Skeletal muscle tissue (tissue), 4 donors: ENCODE results near the gene SPOP. TPM values are rescaled to one million over a fixed set of nuclear protein-coding genes. Genes with fewer than 3 reads are reported as not detected.

Experiments used
- H3K27ac ChIP-seq: one replicate; pipeline ENCODE4 v1.7.0; 2013; ENCODE audit warnings: mild to moderate bottlenecking, low read depth, low read length, inconsistent platforms
- H3K27me3 ChIP-seq, 3 donors: one replicate each; pipeline ENCODE4 v1.7.0; 2013; ENCODE audit warnings: low read length in 3 of 3; ENCODE audit not compliant: control insufficient read depth in 3 of 3, insufficient read depth in 3 of 3
- H3K36me3 ChIP-seq, 3 donors: one replicate each; pipeline ENCODE4 v1.7.0; 2013; ENCODE audit warnings: low read length in 3 of 3; ENCODE audit not compliant: control insufficient read depth in 3 of 3, insufficient read depth in 3 of 3
- H3K4me1 ChIP-seq, 3 donors: one replicate each; pipeline ENCODE4 v1.7.0; 2013; ENCODE audit warnings: low read length in 3 of 3, mild to moderate bottlenecking in 3 of 3; ENCODE audit not compliant: control insufficient read depth in 3 of 3, insufficient read depth in 3 of 3
- H3K4me3 ChIP-seq, 3 donors: one replicate each; pipeline ENCODE4 v1.7.0; 2013; ENCODE audit warnings: low read length in 3 of 3
- H3K9ac ChIP-seq, 3 donors: one replicate each; pipeline ENCODE4 v1.7.0; 2013; ENCODE audit warnings: low read length in 3 of 3, mild to moderate bottlenecking in 3 of 3, moderate library complexity in 2 of 3, low read depth in 1 of 3
- H3K9me3 ChIP-seq, 3 donors: one replicate each; pipeline ENCODE4 v1.7.0; 2013; ENCODE audit warnings: low read length in 3 of 3; ENCODE audit not compliant: control insufficient read depth in 3 of 3
- total RNA-seq: library from RNA; depleted of rRNA; stranded (reverse); fragments of >200 nt; gene quantifications from one replicate; pipeline ENCODE4 v1.2.3, GENCODE V29; 2014
- donor health status: Osteomylitis.

Gene SPOP
- total RNA-seq, 1 donor from 2014 or later, result 61.6 TPM

DNA sequence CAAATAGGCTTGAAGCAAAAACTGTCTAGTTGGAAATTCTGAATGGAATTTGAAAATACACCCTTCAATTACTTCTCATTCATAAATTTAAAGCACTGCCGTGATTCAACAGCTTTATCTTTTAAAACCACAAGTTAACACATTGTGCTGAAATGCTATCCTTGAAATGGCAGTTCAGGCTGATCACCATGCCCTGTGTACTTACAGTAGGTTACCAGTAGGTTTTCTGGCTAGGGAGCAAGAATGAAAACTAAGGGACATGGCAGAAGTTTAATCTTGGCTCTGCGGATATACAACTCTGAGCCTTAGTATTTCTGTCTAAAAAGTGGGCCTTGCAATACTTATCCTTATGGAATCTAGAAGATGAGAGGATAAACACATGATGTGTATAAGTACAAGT is 74.2 kb downstream of the SPOP start:
- H3K9ac ChIP-seq, result no peak overlapping the region
- H3K9me3 ChIP-seq, result no peaks in the 10 kb centered on the region
- H3K4me1 ChIP-seq, result peaks cover 0 to 8% (median 5%) of the 10 kb centered on the region in 3 donors
- H3K27me3 ChIP-seq, result no peaks in the 10 kb centered on the region
- H3K36me3 ChIP-seq, result peaks cover 34 to 66% (median 57%) of the 10 kb centered on the region in 3 donors
- H3K27ac ChIP-seq, result no peak overlapping the region
- H3K4me3 ChIP-seq, result no peak overlapping the region

DNA sequence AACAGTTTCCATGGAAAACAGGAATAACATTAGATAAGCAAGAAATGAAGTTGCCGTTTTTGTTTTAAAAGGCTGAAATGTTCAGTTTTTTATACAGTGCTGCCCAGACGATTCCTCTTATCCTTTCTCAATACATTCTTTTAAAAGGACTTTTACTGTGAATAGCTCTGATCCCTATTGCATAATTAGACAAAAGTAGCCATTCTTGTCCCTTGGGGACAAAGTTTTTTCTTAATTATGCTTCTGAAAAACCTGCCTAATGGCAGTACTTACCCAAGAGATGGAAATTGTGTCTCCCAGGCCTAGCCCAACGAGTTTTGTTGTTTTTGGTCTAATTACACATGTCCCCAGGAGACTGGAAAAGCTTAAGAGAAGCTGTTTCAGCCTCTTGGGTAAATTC is 74.7 kb downstream of the SPOP start:
- H3K27me3 ChIP-seq, result no peaks in the 10 kb centered on the region
- peaks cover 32 to 65% (median 55%) of the 10 kb centered on the region in 3 donors for H3K36me3 ChIP-seq
- H3K27ac ChIP-seq, result peak overlapping the region; percentile 15

DNA sequence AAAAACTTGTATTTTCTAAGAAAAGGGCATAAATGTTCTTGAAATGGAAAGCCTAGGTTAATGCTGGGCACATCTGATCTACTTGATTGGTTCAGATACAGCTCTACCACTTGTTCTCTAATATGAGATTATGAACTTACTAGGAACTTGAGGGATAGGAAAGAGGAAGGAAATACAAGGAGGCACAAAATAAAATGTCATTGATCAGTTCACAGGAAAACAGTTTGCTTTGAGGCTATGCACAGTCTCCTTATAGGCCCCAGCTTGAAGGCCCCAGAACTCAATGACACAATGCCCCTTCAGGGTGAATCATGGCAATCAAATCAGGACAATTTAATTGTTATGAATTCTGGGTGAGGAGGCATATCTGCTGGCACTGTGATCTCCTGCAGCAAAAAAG is 75.1 kb downstream of the SPOP start:
- Histone ChIP-seq H3K9me3 (no peaks in the 10 kb centered on the region), H3K36me3 (peaks cover 30 to 66% (median 56%) of the 10 kb centered on the region in 3 donors), H3K4me1 (peaks cover 0 to 13% (median 6%) of the 10 kb centered on the region in 3 donors), H3K4me3 (no peak overlapping the region), H3K27me3 (no peaks in the 10 kb centered on the region), H3K9ac (no peak overlapping the region), H3K27ac (peak overlapping the region; percentile 15)

More for the DNA sequence above, 74.7 kb downstream of the SPOP start:
- Histone ChIP-seq H3K9ac (no peak overlapping the region), H3K4me3 (no peak overlapping the region), H3K4me1 (peaks cover 0 to 13% (median 5%) of the 10 kb centered on the region in 3 donors), H3K9me3 (no peaks in the 10 kb centered on the region)

- Histone ChIP-seq H3K4me1 (peaks cover 0 to 13% (median 9%) of the 10 kb centered on the region in 3 donors), H3K27ac (no peak overlapping the region), H3K9ac (no peak overlapping the region), H3K4me3 (no peak overlapping the region), H3K9me3 (no peaks in the 10 kb centered on the region), H3K27me3 (no peaks in the 10 kb centered on the region), H3K36me3 (peaks cover 30 to 67% (median 56%) of the 10 kb centered on the region in 3 donors)
These were observed 76.9 kb downstream of the SPOP start for GRCh38 chr17:49600949-49601348.

DNA sequence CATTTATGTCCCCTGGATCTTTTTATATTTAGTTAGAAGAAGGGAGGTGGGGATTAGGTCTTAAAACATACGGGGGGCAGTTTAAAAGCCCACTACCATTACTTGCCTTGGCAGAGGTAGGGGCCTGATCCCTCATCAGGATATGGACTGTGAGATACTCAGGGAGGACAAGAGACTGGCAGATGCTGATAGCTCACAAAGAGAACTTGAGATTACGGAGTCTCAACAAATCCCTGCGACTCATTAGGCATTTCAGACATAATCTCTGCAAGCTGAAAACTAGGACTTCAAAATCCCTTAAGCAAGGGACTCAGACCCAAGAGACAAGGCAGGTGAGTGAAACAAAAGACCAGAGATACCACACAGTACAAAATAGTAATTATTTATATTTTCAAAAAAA is 79.0 kb downstream of the SPOP start:
- H3K4me1 ChIP-seq, result peaks cover 0 to 13% (median 9%) of the 10 kb centered on the region in 3 donors
- no peaks in the 10 kb centered on the region for H3K9me3 ChIP-seq
- H3K27me3 ChIP-seq, result no peaks in the 10 kb centered on the region
- H3K27ac ChIP-seq, result no peak overlapping the region
- peaks cover 22 to 64% (median 53%) of the 10 kb centered on the region in 3 donors for H3K36me3 ChIP-seq
- no peak overlapping the region for H3K9ac ChIP-seq
- no peak overlapping the region for H3K4me3 ChIP-seq

GRCh38 chr17:49597928-49598655 is 79.8 kb downstream of the SPOP start:
- H3K27ac ChIP-seq, result no peak overlapping the region
- no peaks in the 10 kb centered on the region for H3K27me3 ChIP-seq
- H3K9ac ChIP-seq, result no peak overlapping the region
- H3K4me1 ChIP-seq, result peaks cover 0 to 13% (median 9%) of the 10 kb centered on the region in 3 donors
- H3K36me3 ChIP-seq, result peaks cover 22 to 59% (median 53%) of the 10 kb centered on the region in 3 donors
- no peak overlapping the region for H3K4me3 ChIP-seq
- H3K9me3 ChIP-seq, result no peaks in the 10 kb centered on the region

- Histone ChIP-seq H3K27me3 (no peaks in the 10 kb centered on the region), H3K4me1 (peaks cover 0 to 9% (median 8%) of the 10 kb centered on the region in 3 donors), H3K27ac (no peak overlapping the region), H3K9ac (no peak overlapping the region), H3K9me3 (no peaks in the 10 kb centered on the region), H3K36me3 (peaks cover 21 to 59% (median 55%) of the 10 kb centered on the region in 3 donors), H3K4me3 (no peak overlapping the region)
These were observed 80.5 kb downstream of the SPOP start for GRCh38 chr17:49597436-49597835.

DNA sequence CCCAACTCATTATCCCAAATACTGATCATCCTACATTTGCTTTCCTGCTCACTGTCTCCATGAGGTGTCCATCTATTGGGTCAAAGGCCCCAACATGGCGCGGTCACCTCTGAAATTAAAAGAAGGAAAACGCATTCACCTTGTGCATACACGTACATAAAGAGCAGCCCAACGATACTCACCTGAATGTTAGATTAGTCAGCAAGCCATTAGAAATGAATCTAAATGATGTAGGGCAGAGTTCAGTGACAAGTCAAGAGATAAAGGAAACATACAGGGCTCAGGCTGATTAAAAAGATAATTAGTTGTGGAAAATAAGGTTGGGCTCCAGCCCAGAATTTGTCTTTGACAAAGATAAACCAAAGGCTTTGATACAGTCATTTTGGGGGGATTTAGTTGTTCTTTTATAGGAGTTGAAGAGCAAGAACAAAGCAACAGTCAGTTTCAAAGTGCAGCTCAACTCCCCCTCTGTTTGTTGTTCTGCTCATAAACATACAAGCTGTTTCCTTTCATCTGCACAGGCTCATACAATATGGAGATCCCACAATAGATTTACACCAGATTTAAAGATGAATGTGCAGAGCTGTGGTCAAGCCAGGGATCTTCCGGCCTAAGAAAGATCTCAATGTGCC is 81.2 kb downstream of the SPOP start:
- H3K27me3 ChIP-seq, result no peaks in the 10 kb centered on the region
- no peak overlapping the region for H3K9ac ChIP-seq
- H3K27ac ChIP-seq, result no peak overlapping the region

DNA sequence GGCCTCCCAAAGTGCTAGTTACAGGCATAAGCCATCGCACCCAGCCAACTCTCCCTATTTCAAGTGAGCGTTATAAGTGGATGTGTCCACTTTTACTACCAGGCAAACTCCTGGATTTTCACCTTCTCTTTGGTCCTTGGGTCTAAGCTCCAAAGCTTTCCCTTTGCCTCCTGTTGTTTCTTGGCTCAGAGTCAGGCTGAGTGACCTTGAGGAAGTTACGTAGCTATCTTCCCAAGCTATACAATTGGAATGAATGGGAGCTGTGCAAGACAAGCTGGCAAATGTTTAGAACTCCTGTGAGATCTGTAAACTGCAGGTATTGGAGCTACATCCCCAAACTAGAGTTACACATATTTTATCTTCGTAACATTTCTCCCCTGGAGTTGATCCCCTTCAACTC is 81.9 kb downstream of the SPOP start:
- H3K9ac ChIP-seq, result no peak overlapping the region
- no peak overlapping the region for H3K4me3 ChIP-seq
- no peaks in the 10 kb centered on the region for H3K9me3 ChIP-seq
- no peaks in the 10 kb centered on the region for H3K27me3 ChIP-seq
- no peak overlapping the region for H3K27ac ChIP-seq
- H3K4me1 ChIP-seq, result peaks cover 0 to 5% (median 5%) of the 10 kb centered on the region in 3 donors
- H3K36me3 ChIP-seq, result peaks cover 14 to 48% (median 44%) of the 10 kb centered on the region in 3 donors

More for the DNA sequence above, 81.2 kb downstream of the SPOP start:
- Histone ChIP-seq H3K9me3 (no peaks in the 10 kb centered on the region), H3K4me3 (no peak overlapping the region), H3K36me3 (peaks cover 19 to 52% (median 51%) of the 10 kb centered on the region in 3 donors), H3K4me1 (peaks cover 0 to 5% (median 5%) of the 10 kb centered on the region in 3 donors)

DNA sequence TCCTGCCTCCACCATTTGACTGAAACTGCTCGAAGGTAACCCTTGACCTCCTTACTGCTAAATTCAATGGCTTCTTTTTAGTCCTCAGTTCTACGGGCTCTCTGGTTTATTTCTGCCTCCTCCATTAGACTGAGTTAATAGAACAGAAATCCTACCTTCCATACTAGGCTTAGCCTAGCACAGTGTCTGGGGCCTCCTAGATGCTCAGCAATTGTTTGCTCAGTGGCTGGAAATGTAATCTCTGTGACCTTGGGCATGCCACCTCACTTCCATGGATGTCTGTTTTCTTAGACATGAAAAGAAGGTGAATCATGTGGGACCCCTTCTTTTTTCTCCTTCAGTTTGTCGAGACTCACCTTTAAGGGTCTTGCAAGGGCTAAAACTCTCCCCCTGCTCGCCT is 82.6 kb downstream of the SPOP start:
- H3K27ac ChIP-seq, result no peak overlapping the region
- H3K36me3 ChIP-seq, result peaks cover 8 to 44% (median 37%) of the 10 kb centered on the region in 3 donors
- H3K4me1 ChIP-seq, result peaks cover 0 to 5% (median 5%) of the 10 kb centered on the region in 3 donors
- no peak overlapping the region for H3K9ac ChIP-seq
- H3K27me3 ChIP-seq, result no peaks in the 10 kb centered on the region
- no peak overlapping the region for H3K4me3 ChIP-seq
- H3K9me3 ChIP-seq, result no peaks in the 10 kb centered on the region
